ENCODE results near the gene HK1. TPM values are rescaled to one million over a fixed set of nuclear protein-coding genes. Genes with fewer than 3 reads are reported as not detected.

The HK1 gene
- total RNA-seq, 2 donors from 2014 or later, result 38.0 to 78.8 TPM

GRCh38 chr10:69405221-69405620, 126.9 kb downstream of the HK1 start:
- no peaks in the 10 kb centered on the region for H3K4me1 ChIP-seq (ENCODE audit: control insufficient read depth, insufficient read depth, low read length)
- H3K27ac ChIP-seq (ENCODE audit: low read depth, low read length), result no peak overlapping the region
- H3K36me3 ChIP-seq (ENCODE audit: control insufficient read depth, insufficient read depth, low read length), result no peaks in the 10 kb centered on the region
- Mint-ChIP-seq H3K36me3 (ENCODE audit: low read depth) (peaks cover 20% of the 10 kb centered on the region), H3K27ac (no peak overlapping the region), H3K4me3 (no peak overlapping the region), H3K27me3 (ENCODE audit: insufficient read depth) (no peaks in the 10 kb centered on the region), H3K4me1 (peaks cover 10% of the 10 kb centered on the region), H3K9me3 (no peaks in the 10 kb centered on the region)
- TF ChIP-seq CTCF (conservative IDR thresholded peaks at IDR 0.05), result no peak
- no peak overlapping the region for H3K9ac ChIP-seq (ENCODE audit: extremely low read depth, low read length, poor library complexity, severe bottlenecking)
- DNase-seq, result no peak
- no peaks in the 10 kb centered on the region for H3K9me3 ChIP-seq (ENCODE audit: control insufficient read depth, low read length)
- no peaks in the 10 kb centered on the region for H3K27me3 ChIP-seq (ENCODE audit: control insufficient read depth, insufficient read depth, low read length, poor library complexity, severe bottlenecking)
- 83 to 86% methylated on average over 2 to 4 of the region's 4 CpGs for WGBS, 2 experiments (ENCODE audit: insufficient coverage in 1 of 2, insufficient read length in 1 of 2)
- no peak overlapping the region for H3K4me3 ChIP-seq (ENCODE audit: low read length)

GRCh38 chr10:69406302-69406811, 128.1 kb downstream of the HK1 start:
- H3K36me3 Mint-ChIP-seq (ENCODE audit: low read depth), result peaks cover 10% of the 10 kb centered on the region
- Histone ChIP-seq H3K9me3 (ENCODE audit: control insufficient read depth, low read length) (no peaks in the 10 kb centered on the region), H3K27ac (ENCODE audit: low read depth, low read length) (no peak overlapping the region), H3K4me1 (ENCODE audit: control insufficient read depth, insufficient read depth, low read length) (no peaks in the 10 kb centered on the region), H3K27me3 (ENCODE audit: control insufficient read depth, insufficient read depth, low read length, poor library complexity, severe bottlenecking) (no peaks in the 10 kb centered on the region), H3K9ac (ENCODE audit: extremely low read depth, low read length, poor library complexity, severe bottlenecking) (no peak overlapping the region), H3K36me3 (ENCODE audit: control insufficient read depth, insufficient read depth, low read length) (no peaks in the 10 kb centered on the region), H3K4me3 (ENCODE audit: low read length) (no peak overlapping the region)
- H3K4me1 Mint-ChIP-seq, result peaks cover 10% of the 10 kb centered on the region
- H3K9me3 Mint-ChIP-seq, result no peaks in the 10 kb centered on the region
- DNase-seq, result peak; percentile 71
- TF ChIP-seq CTCF (conservative IDR thresholded peaks at IDR 0.05), result no peak
- no peak overlapping the region for H3K4me3 Mint-ChIP-seq
- H3K27me3 Mint-ChIP-seq (ENCODE audit: insufficient read depth), result peaks cover 4% of the 10 kb centered on the region
- peak overlapping the region; percentile 71 for H3K27ac Mint-ChIP-seq
- 25 to 64% methylated on average over 1 to 5 of the region's 5 CpGs for WGBS, 2 experiments (ENCODE audit: insufficient coverage in 1 of 2, insufficient read length in 1 of 2)

GRCh38 chr10:69406816-69407580, 128.7 kb downstream of the HK1 start:
- peaks cover 4% of the 10 kb centered on the region for H3K27me3 Mint-ChIP-seq (ENCODE audit: insufficient read depth)
- H3K9me3 Mint-ChIP-seq, result no peaks in the 10 kb centered on the region
- H3K4me3 Mint-ChIP-seq, result no peak overlapping the region
- no peak for DNase-seq
- WGBS, 2 experiments (ENCODE audit: insufficient coverage in 1 of 2, insufficient read length in 1 of 2), result 87 to 94% methylated on average over 5 to 6 of the region's 6 CpGs
- peaks cover 10% of the 10 kb centered on the region for H3K4me1 Mint-ChIP-seq
- no peak overlapping the region for H3K27ac ChIP-seq (ENCODE audit: low read depth, low read length)
- H3K9ac ChIP-seq (ENCODE audit: extremely low read depth, low read length, poor library complexity, severe bottlenecking), result no peak overlapping the region
- H3K4me3 ChIP-seq (ENCODE audit: low read length), result no peak overlapping the region
- no peaks in the 10 kb centered on the region for H3K9me3 ChIP-seq (ENCODE audit: control insufficient read depth, low read length)
- TF ChIP-seq CTCF (conservative IDR thresholded peaks at IDR 0.05), result no peak
- no peaks in the 10 kb centered on the region for H3K4me1 ChIP-seq (ENCODE audit: control insufficient read depth, insufficient read depth, low read length)
- no peaks in the 10 kb centered on the region for H3K27me3 ChIP-seq (ENCODE audit: control insufficient read depth, insufficient read depth, low read length, poor library complexity, severe bottlenecking)
- peak overlapping the region; percentile 71 for H3K27ac Mint-ChIP-seq
- peaks cover 5% of the 10 kb centered on the region for H3K36me3 Mint-ChIP-seq (ENCODE audit: low read depth)
- H3K36me3 ChIP-seq (ENCODE audit: control insufficient read depth, insufficient read depth, low read length), result no peaks in the 10 kb centered on the region
